ENCODE results near the gene CERS6.

DNA sequence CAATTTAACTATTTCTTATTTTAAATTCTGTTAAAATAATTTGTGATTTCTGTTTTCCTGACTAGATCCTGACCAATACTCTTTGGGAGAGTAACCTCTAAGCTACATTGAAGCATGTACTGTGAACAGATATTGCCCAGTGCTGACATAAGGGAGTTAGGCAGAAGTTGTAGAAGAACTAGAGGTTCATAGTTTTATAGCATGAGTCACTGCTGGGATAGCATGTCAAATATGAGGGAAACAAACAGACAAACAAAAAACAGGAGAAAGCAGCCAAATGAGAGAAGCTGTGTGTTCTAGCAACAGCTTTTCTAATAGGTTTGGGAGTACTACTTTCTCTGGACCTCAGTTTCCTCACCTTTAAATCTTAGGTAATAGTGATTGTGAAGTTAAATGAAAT lies 72.4 kb downstream of the CERS6 start:
- TF ChIP-seq CTCF (IDR thresholded peaks at IDR 0.05) (no peak), POLR2AphosphoS5 (IDR thresholded peaks at IDR 0.05; ENCODE audit: low read depth, low read length) (no peak), SIN3A (IDR thresholded peaks at IDR 0.05; ENCODE audit: borderline replicate concordance, insufficient read depth, low read depth, low read length) (no peak)
- TF ChIP-seq, protein P1, sequence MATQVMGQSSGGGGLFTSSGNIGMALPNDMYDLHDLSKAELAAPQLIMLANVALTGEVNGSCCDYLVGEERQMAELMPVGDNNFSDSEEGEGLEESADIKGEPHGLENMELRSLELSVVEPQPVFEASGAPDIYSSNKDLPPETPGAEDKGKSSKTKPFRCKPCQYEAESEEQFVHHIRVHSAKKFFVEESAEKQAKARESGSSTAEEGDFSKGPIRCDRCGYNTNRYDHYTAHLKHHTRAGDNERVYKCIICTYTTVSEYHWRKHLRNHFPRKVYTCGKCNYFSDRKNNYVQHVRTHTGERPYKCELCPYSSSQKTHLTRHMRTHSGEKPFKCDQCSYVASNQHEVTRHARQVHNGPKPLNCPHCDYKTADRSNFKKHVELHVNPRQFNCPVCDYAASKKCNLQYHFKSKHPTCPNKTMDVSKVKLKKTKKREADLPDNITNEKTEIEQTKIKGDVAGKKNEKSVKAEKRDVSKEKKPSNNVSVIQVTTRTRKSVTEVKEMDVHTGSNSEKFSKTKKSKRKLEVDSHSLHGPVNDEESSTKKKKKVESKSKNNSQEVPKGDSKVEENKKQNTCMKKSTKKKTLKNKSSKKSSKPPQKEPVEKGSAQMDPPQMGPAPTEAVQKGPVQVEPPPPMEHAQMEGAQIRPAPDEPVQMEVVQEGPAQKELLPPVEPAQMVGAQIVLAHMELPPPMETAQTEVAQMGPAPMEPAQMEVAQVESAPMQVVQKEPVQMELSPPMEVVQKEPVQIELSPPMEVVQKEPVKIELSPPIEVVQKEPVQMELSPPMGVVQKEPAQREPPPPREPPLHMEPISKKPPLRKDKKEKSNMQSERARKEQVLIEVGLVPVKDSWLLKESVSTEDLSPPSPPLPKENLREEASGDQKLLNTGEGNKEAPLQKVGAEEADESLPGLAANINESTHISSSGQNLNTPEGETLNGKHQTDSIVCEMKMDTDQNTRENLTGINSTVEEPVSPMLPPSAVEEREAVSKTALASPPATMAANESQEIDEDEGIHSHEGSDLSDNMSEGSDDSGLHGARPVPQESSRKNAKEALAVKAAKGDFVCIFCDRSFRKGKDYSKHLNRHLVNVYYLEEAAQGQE (IDR thresholded peaks at IDR 0.05; ENCODE audit: insufficient read depth in 1 of 2, low read depth in 2 of 2, low read length in 1 of 2) = no peak
